GM19397 (cell line): ENCODE measurements around the gene SOAT2.
"Not testable (repeated sequence)": the region's sequence is repeated elsewhere in the genome, so short reads cannot be mapped to it uniquely, and the experiment has no call there.

Experiments used
- ATAC-seq: cut with Tn5 transposase; IDR thresholded peaks from one replicate; pipeline ENCODE4 v1.9.1; 2021; ENCODE audit warnings: mild to moderate bottlenecking, moderate library complexity; ENCODE audit not compliant: unreplicated experiment

Gene SOAT2

DNA sequence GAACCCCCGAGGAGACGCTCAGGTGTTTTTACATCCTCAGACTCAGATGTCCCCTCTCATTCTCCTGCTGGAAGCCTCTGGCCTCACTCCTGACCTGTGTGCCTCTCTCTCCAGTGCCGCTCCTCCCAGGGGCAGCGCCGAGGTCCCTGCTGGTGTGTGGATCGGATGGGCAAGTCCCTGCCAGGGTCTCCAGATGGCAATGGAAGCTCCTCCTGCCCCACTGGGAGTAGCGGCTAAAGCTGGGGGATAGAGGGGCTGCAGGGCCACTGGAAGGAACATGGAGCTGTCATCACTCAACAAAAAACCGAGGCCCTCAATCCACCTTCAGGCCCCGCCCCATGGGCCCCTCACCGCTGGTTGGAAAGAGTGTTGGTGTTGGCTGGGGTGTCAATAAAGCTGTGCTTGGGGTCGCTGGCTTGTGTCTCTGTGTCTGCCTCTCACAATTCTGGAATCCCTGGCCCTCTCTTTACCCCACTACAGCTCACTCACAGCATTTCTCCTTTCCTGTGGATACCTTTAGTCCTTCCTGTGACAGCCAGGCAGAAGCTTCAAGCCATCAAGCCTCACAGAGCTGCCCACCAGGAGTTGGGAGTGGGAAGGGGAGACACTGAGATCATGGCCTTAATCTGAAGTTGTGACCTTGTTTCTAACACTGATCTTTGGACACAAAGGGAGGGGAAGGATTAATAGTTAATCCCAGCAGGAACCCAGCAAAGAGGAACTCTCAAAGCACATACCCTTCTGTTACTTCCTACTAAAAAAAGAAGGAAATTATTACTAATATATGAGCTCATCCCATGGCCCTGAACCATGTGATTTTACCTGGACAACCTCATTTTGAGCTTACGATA lies 1.1 kb upstream of the SOAT2 start:
- no peak for ATAC-seq

GRCh38 chr12:53103860-53104305 lies 597 bp downstream of the SOAT2 start:
- ATAC-seq: no peak

- ATAC-seq: no peak
Observed at GRCh38 chr12:53105256-53105655, 2.0 kb downstream of the SOAT2 start.

- ATAC-seq: no peak
Observed at GRCh38 chr12:53105712-53106439, 2.6 kb downstream of the SOAT2 start.

DNA sequence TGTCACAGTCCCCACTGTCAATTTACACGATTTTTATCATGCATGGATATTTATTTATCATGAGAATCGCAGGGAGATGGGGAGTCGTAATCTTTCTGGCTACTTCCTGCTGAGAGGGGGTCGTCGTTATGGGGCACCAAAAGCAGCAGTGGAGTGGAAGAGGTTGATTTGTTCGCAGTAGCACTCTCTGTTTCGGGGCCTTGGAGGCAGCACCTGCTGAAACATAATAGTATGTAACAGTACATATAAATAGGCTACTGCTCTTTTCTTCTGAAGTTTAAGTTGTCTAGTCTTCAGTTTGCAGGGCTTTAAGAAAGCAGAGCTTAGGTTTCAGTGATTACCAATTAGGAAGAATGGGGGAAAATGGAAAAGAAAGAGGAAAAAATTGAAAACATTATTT lies 3.8 kb downstream of the SOAT2 start:
- no peak for ATAC-seq

GRCh38 chr12:53112431-53112830 lies 9.1 kb downstream of the SOAT2 start:
- ATAC-seq: not testable (repeated sequence)

DNA sequence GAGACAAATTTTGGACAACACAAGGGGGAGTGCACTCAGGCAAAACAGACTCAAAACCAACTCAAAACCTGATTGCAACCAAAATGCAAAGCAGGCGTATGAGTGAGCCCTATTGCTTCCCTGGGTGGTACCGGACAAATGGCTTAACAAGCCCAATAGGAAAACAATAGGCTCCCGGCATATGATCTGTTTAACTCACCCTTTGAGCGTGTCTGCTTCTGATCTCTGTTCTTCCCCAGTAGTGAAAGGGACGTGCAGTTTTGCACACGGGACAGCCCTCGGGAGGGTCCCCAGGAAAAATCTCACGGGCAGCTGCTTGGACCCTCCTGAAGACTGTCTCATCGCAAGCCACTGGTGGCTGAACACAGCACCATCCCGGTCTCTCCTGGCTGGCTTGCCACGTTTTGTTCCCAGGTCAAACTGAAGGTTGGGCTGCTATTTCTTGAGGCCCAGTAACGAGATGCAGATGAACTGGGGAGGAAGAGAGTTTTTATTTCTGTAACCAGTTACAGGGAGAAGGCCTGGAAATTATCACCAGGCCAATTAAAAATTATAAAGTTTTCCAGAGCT lies 9.9 kb downstream of the SOAT2 start:
- ATAC-seq: no peak

DNA sequence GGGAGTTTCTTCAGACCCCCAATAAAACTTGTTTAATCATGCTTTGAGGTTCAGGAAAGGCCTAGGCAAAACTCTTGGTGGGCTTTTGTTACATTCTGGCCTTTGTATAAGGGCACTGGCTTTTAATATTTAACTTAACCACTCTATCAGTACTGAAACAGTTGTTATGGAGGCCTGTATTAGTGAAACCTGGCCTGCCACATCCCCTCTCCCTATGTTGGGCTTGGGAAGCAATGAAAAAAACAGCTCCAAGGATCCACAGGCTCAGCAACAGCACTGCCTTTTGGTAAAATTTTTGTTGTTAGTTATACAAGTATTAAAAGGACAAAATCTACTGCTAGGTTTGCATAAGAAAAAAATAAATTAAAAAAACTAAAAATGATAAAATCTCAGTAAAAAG lies 10.7 kb downstream of the SOAT2 start:
- ATAC-seq: no peak

DNA sequence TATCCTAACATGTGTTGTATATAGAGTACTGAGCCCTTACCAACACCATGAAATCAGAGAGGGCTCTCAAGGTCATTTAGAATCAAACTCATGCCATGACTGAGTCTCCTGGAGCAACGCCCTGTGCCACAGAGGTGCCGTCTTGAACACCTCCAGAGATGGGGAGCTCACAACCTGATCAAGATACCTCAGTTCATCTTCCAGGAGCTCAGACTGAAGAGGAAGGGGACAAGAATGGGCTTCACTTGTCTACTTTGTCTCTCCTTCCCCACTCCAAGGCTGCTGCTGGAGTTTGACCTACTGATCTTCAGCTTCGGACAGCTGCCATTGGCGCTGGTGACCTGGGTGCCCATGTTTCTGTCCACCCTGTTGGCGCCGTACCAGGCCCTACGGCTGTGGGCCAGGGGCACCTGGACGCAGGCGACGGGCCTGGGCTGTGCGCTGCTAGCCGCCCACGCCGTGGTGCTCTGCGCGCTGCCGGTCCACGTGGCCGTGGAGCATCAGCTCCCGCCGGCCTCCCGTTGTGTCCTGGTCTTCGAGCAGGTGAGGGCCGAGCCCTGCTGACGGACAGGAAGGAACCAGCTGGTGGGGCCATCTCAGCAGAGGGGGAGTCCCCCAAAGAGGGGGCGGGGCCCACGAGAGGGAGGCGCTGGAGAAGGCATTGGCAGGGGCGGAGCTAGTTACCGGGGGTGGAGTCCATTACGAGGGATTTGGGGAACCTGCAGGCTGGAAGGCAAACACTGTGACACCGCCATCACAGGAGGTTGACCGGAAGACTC lies 12.0 kb downstream of the SOAT2 start:
- no peak for ATAC-seq

DNA sequence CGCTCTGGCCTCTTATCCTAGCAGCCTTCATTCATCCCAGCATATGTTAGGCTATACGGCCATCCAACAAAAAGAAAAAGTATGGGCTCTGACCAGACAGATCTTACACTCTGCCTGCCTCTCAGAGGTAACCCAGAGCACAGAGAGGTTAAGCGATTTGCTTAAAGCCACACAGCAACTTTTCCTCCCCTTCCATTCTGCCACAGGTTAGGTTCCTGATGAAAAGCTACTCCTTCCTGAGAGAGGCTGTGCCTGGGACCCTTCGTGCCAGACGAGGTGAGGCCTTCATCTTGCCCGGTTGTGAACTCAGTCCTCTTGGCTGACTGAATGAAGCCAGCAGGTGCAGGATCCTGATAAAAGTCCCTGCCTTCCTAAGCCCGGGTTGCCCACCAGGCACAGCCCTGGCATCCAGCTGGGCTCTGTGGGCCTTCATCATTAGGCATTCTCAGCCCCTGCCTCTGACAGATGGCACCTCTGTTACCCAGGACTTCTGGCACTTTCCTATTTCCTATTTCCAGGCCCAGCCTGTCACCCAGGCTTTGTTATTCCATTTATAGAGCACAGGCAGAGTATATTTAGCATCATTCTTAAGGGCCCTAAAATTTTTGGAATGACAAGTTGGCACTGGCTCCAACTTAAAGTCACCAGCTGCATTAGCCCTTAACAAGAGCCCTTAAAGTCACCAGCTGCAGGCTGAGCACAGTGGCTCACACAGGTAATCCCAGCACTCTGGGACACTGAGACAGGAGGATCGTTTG lies 12.8 kb downstream of the SOAT2 start:
- no peak for ATAC-seq

DNA sequence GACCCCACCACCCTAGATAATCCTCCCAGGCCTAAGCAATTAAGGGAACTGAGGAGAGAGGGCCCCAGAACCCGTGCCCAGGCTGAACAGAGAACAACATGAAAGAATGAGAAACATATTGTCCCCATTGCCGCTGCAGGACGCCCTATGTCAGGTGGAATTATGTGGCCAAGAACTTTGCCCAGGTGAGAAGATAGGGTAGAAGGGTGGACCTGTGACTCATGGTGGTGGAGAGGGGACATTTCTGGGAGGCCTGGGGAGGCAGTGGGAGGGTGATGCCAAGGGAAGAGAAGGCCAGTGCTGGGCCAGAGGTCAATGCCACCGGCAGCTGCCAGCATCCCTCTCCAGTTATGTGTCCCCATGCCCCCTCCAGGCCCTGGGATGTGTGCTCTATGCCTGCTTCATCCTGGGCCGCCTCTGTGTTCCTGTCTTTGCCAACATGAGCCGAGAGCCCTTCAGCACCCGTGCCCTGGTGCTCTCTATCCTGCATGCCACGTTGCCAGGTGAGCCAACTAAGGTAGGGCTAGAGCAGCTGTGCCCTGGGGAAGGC lies 15.5 kb downstream of the SOAT2 start:
- no peak for ATAC-seq

- no peak for ATAC-seq
Observed at GRCh38 chr12:53120685-53121525, 17.6 kb downstream of the SOAT2 start.

DNA sequence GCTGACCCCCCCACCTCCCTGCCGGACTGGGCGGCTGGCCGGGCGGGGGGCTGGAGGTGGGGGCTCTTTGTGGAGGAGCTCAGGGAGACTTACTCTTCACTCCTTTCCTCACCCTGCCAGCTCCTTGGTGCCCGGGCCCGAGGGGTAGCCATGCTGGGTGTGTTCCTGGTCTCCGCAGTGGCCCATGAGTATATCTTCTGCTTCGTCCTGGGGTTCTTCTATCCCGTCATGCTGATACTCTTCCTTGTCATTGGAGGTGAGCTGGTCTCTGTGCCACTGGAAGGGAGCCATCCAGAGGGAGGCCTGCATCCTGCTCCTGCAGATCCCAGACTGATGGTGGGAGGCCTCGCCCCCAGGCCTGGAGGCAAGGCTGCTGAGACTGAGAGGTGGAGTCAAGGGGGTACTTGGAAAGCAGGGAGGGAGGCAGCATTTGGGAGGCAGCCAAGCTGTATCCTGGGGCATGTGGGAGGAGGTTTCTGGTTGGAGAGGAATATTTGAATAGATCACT lies 19.7 kb downstream of the SOAT2 start:
- no peak for ATAC-seq

DNA sequence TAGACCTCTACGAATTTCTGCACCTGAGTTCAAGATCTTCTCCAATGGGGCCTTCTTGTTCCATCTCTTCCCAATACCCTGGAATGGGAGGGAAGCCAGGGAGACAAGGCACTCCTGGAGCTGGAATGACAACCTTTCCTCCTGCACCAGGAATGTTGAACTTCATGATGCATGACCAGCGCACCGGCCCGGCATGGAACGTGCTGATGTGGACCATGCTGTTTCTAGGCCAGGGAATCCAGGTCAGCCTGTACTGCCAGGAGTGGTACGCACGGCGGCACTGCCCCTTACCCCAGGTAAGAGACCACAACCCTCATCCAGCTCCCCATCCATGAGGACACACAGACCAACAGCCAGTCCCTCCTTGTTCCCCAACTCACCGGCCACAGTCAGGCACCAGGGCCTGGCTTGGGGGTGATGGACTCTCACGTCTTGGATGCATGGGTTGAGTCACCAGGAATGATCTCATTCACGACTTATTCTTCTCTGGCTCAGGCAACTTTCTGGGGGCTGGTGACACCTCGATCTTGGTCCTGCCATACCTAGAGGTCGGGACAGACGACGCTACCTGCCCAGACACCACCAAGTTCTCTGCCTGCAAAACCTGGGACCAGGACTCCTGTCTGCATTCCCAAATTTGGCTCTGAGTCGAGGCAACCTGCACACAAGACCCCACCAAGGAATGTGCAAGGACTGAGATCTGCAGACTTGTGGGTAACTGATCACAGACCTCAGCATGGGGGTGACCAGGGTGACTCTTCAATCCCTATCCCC lies 20.5 kb downstream of the SOAT2 start:
- ATAC-seq: no peak

DNA sequence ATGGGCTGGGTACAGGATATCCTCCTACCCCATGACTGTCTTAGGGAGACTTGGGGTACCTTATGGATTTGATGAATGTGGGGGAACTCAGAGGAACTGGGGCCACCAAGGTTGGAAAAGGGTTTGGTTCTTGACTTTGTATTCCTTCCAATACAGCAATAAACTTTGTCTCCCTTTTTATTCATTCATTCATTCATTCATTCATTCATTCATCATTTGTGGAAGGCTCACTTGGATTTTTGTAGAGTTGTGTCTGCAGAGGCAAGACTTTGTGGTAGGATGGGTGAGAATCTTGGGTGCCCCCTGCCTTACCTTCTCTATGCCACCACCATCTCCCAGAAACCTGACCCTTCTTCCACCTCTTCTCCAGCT lies 21.1 kb downstream of the SOAT2 start:
- no peak for ATAC-seq

DNA sequence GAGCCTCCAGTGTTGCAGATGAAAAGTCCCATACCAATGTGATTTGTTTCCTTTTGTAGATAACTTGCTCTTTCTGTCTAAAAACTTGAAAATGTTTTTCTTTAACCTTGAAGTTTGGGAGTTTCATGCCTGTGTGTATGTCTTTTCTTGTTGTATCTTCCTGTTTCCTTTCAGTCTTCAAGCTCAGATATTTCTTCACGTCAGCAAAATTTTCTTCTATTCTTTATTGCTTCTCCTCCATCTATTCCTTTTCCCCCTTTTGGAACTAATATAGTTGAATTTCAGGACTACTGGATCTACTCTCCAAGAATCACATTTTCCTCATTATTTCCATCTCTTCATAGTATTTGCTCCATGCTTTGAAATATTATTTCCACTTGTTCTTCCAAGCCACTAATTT lies 23.9 kb downstream of the SOAT2 start:
- no peak for ATAC-seq

- no peak for ATAC-seq
Observed at GRCh38 chr12:53128780-53129569, 25.7 kb downstream of the SOAT2 start.

- ATAC-seq: no peak
Observed at GRCh38 chr12:53131844-53132243, 28.6 kb downstream of the SOAT2 start.
